ENCODE results near the gene TCF7L1. TPM values are rescaled to one million over a fixed set of nuclear protein-coding genes. Genes with fewer than 3 reads are reported as not detected.
"Not testable (repeated sequence)": the region's sequence is repeated elsewhere in the genome, so short reads cannot be mapped to it uniquely, and the experiment has no call there.

TCF7L1 gene
- total RNA-seq, 1 donor from 2014 or later: 0.18 TPM

DNA sequence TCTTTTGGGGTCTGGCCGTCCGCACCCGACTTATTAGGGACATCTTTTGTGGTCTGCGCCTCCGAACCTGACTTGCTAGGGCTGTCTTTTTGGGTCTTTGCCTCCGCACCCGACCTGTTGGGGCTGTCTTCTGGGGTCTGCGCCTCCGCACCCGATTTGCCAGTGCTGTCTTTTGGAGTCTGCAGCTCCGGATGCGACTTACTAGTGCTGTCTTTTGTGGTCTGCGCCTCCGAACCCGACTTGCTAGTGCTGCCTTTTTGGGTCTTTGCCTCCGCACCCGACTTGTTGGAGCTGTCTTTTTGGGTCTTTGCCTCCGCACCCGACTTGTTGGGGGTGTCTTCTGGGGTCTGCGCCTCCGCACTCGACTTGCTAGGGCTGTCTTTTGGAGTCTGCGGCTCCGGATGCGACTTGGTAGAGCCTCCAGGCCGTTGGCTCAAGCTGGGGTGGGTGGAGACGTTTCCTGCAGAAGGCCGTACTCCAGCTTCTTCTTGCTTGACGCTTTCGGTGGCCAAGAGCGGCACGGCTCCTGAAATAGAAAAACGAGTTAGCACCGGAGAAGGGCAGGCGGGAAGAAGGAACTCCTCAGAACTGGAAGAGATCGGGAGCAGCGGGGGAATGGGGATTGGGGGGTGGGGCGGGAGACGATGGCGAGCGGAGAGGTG, 194.1 kb downstream of the TCF7L1 start:
- intact Hi-C loops (cut with micrococcal nuclease): loop anchor here (2.0 to 5.0 kb wide), 4 partner anchors 80 to 868 kb away; partner anchors contain the start of genes IMMT and MAT2A
- H3K27ac Mint-ChIP-seq: peak overlapping the region; percentile 100
- DNase-seq (ENCODE audit: low spot score): peak; percentile 59
- no peaks in the 10 kb centered on the region for H3K9me3 Mint-ChIP-seq
- H3K4me1 Mint-ChIP-seq (ENCODE audit: low read depth): peaks cover 50% of the 10 kb centered on the region
- no peaks in the 10 kb centered on the region for H3K27me3 Mint-ChIP-seq (ENCODE audit: low read depth)
- peaks cover 56% of the 10 kb centered on the region for H3K36me3 Mint-ChIP-seq (ENCODE audit: low read depth)
- peak overlapping the region; percentile 100 for H3K4me3 Mint-ChIP-seq (ENCODE audit: low read depth)

DNA sequence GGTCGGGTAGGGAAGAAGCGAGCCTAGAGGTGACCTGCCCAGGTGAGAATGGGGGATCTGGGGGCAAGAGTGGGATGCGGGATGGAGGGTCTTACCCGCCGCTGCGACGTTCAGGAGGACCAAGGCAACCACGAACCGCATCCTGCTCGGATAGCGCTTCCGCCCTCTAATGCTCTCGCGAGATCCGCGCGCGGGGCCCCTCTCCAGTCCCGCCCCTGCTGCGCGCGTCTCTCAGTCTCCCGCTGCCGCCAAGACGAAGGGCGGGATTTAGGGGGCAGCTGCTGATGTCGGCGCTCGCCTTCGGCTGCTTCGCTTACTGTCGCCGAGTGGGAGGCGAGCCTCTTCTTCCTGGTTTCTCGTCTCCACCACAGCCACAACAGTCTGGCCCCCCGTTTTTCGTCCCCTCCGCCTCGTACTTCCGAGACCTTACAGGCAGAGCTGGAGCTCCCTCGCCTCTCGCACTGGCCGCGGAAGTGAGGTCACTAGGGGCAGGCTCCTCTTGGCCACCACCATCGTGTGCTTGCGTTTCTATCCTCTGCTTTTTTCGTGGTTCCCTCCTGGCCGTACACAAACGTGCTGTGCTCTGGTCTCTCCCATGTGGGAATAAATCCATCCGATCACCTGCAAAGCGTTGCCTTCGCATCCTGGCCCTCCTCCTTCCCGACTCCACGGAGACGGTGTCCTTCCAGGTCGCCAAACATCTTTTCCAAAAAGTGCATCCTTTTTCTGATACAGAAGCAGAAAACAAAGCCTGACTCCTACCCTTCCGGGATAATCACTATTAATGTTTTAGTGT, 194.8 kb downstream of the TCF7L1 start, which contains the start of gene TGOLN2:
Gene TGOLN2, minus strand, starts transcription at position 168 of the 796 bp plus-strand sequence. Its CDS starts 27 bp downstream, at position 141.
- Mint-ChIP-seq H3K27ac (peak within 1 kb of the TSS; percentile 100), H3K4me1 (ENCODE audit: low read depth) (peaks cover 44% of the 10 kb centered on the region), H3K36me3 (ENCODE audit: low read depth) (peaks cover 48% of the 10 kb centered on the region), H3K27me3 (ENCODE audit: low read depth) (no peaks in the 10 kb centered on the region), H3K9me3 (no peaks in the 10 kb centered on the region), H3K4me3 (ENCODE audit: low read depth) (peak within 1 kb of the TSS; percentile 100)
- peak; percentile 91 for DNase-seq (ENCODE audit: low spot score)
- intact Hi-C loops (cut with micrococcal nuclease): loop anchor here (1.0 to 5.0 kb wide), 5 partner anchors 26 to 867 kb away; partner anchors contain the start of genes ELMOD3, IMMT, MAT2A and RETSAT

DNA sequence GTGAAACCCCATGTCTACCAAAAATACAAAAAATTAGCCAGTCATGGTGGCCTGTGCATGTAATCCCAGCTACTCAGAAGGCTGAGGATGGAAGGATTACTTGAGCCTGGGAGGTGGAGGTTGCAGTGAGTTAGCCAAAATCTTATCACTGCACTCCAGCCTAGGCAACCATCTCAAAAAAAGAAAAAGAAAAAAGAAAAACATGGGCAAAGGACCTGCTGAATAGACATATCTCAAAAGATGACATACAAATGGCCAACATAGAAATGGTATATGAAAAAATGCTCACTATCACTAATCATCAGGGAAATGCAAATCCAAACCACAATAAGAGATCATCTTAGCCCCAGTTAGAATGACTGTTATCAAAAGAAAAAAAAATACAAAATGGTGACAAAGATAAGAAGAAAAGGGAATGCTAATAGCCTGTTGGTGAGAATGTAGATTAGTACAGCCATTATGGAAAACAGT, 196.0 kb downstream of the TCF7L1 start:
- peaks cover 36% of the 10 kb centered on the region for H3K36me3 Mint-ChIP-seq (ENCODE audit: low read depth)
- intact Hi-C loops (cut with micrococcal nuclease): loop anchor here (1.0 to 5.0 kb wide), 3 partner anchors 78 to 392 kb away; no protein-coding TSS in a partner anchor
- H3K4me1 Mint-ChIP-seq (ENCODE audit: low read depth): peaks cover 37% of the 10 kb centered on the region
- peak overlapping the region; percentile 8 for H3K27ac Mint-ChIP-seq
- peak overlapping the region; percentile 15 for H3K4me3 Mint-ChIP-seq (ENCODE audit: low read depth)
- H3K27me3 Mint-ChIP-seq (ENCODE audit: low read depth): no peaks in the 10 kb centered on the region
- H3K9me3 Mint-ChIP-seq: no peaks in the 10 kb centered on the region
- no peak for DNase-seq (ENCODE audit: low spot score)

DNA sequence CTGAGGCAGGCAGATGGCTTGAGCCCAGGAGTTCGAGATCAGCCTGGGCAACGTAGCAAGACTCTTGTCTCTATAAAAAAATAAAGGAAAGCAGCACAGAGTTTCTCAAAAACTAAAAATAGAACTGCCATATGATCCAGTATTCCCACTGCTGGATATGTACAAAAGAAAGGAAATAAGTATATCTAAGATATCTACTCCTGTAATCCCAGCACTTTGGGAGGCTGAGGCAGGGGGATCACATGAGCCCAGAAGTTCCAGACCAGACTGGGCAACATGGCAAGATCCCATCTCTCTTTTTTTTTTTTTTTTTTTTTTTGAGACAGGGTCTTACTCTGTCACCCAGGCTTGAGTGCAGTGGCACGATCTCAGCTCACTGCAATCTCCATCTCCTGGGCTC, 196.5 kb downstream of the TCF7L1 start:
- H3K27ac Mint-ChIP-seq: peak overlapping the region; percentile 8
- intact Hi-C loops (cut with micrococcal nuclease): loop anchor here (1.0 to 5.0 kb wide), 3 partner anchors 78 to 392 kb away; no protein-coding TSS in a partner anchor
- not testable (repeated sequence) for DNase-seq (ENCODE audit: low spot score); H3K27me3 Mint-ChIP-seq (ENCODE audit: low read depth); H3K9me3 Mint-ChIP-seq
- H3K4me3 Mint-ChIP-seq (ENCODE audit: low read depth): peak overlapping the region; percentile 15
- peaks cover 33% of the 10 kb centered on the region for H3K4me1 Mint-ChIP-seq (ENCODE audit: low read depth)
- peaks cover 32% of the 10 kb centered on the region for H3K36me3 Mint-ChIP-seq (ENCODE audit: low read depth)

DNA sequence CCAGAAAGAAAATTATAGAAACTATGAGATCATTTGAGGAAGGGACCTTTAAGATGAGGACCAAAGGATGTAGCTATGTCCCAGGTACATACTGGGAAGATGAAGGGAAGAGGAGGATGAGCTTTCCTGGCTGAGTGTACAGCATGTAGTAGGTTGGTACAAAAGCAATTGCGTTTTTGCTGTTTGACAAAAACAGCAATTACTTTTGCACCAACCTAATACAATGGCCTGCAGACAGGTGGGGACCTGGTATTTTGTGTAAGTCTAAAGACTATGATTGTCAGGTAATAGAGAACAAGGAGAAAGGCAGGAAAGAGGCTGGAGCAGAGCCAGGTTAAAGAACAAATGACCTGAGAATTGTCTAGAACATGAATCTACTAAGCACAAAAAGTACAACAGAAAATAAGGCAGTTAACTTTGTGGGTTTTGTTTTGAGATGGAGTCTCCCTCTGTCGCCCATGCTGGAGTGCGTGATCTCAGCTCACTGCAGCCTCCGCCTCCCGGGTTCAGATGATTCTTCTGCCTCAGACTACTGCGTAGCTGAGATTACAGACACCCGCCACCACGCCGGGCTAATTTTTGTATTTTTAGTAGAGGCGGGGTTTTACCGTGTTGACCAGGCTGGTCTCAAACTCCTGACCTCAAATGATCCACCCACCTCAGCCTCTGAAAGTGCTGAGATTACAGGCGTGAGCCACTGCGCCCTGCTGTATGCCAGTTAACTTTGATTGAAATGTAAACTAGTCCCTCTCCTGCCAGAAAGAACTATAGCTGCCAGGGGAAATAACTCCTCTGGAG, 197.8 kb downstream of the TCF7L1 start:
- no peaks in the 10 kb centered on the region for H3K9me3 Mint-ChIP-seq
- H3K36me3 Mint-ChIP-seq (ENCODE audit: low read depth): peaks cover 18% of the 10 kb centered on the region
- H3K4me1 Mint-ChIP-seq (ENCODE audit: low read depth): peaks cover 23% of the 10 kb centered on the region
- H3K4me3 Mint-ChIP-seq (ENCODE audit: low read depth): no peak overlapping the region
- intact Hi-C loops (cut with micrococcal nuclease): no loop called here
- no peaks in the 10 kb centered on the region for H3K27me3 Mint-ChIP-seq (ENCODE audit: low read depth)
- H3K27ac Mint-ChIP-seq: no peak overlapping the region
- no peak for DNase-seq (ENCODE audit: low spot score)

DNA sequence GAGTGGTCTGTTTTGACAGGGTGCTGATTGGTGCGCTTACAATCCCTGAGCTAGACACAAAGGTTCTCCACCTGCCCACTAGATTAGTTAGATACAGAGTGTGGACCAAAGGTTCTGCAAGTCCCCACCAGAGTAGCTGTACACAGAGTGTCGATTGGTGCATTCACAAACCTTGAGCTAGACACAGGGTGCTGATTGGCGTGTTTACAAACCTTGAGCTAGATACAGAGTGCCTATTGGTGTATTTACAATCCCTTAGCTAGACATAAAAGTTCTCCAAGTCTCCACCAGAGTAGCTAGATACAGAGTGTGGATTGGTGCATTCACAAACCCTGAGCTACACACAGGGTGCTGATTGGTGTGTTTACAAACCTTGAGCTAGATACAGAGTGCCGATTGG, 200.7 kb downstream of the TCF7L1 start:
- H3K9me3 Mint-ChIP-seq; H3K27me3 Mint-ChIP-seq (ENCODE audit: low read depth); H3K36me3 Mint-ChIP-seq (ENCODE audit: low read depth); H3K27ac Mint-ChIP-seq; H3K4me3 Mint-ChIP-seq (ENCODE audit: low read depth); DNase-seq (ENCODE audit: low spot score); intact Hi-C loops (cut with micrococcal nuclease): not testable (repeated sequence)
- peaks cover 19% of the 10 kb centered on the region for H3K4me1 Mint-ChIP-seq (ENCODE audit: low read depth)

DNA sequence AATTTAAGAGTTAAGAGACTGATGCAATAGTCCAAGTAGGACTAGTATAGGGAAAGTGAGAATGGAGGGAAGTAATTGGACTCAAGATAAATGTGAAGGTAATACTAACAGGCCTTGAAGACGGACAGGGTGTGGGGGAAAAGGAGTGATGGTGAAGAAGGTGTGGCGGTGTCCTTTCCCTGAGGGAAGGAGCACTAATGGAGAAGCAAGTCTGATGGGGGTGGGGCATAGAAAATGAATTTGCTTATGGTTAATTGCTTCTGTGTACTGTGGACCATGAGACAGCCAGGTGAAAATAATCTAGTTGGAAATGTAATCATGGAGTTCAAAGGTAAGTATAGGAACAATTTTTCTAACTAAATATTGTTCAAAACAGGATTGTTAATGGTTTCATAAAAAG, 201.7 kb downstream of the TCF7L1 start:
- intact Hi-C loops (cut with micrococcal nuclease): no loop called here
- H3K9me3 Mint-ChIP-seq: no peaks in the 10 kb centered on the region
- H3K27me3 Mint-ChIP-seq (ENCODE audit: low read depth): peaks cover 2% of the 10 kb centered on the region
- no peak overlapping the region for H3K4me3 Mint-ChIP-seq (ENCODE audit: low read depth)
- no peak for DNase-seq (ENCODE audit: low spot score)
- no peaks in the 10 kb centered on the region for H3K36me3 Mint-ChIP-seq (ENCODE audit: low read depth)
- no peak overlapping the region for H3K27ac Mint-ChIP-seq
- H3K4me1 Mint-ChIP-seq (ENCODE audit: low read depth): peaks cover 13% of the 10 kb centered on the region

DNA sequence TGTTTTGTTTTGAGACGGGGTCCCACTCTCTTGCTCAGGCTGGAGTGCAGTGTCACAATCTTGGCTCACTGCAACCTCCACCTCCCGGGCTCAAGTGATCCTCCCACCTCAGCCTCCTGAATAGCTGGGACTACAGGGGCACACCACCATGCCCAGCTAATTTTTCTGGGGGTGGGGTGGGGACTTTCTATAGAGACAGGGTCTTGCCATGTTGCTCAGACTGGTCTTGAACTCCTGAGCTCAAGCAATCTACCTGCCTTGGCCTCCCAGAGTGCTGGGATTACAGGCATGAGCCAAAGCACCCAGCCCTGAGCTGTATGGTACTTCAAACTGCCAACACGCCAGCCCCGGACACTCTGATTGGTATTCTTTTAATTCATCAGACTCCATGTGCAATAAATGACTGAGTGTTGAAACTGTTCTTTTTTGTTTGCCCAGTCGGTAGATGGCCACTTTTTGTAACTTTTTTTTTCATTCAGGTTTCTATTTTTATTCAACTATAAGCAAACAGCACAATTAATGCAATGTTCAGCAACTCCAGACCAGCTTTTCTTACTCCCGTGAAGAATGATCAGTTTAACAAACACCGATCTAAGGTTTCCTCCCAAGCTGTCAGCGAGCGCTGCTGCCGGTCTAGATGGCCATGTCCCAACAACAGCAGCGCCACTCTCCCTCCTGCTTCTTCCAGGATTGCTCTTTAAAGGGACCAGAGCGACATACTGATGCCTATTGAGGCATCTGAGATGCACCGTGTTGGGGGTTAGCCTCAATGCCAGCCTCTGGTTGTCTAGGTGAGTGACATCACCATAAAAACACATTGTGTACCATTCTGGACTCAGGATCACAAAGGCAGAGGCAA, 207.1 kb downstream of the TCF7L1 start:
- H3K9me3 Mint-ChIP-seq: no peaks in the 10 kb centered on the region
- H3K27ac Mint-ChIP-seq: no peak overlapping the region
- H3K27me3 Mint-ChIP-seq (ENCODE audit: low read depth): peaks cover 4% of the 10 kb centered on the region
- no peaks in the 10 kb centered on the region for H3K4me1 Mint-ChIP-seq (ENCODE audit: low read depth)
- no peak for DNase-seq (ENCODE audit: low spot score)
- intact Hi-C loops (cut with micrococcal nuclease): no loop called here
- peaks cover 14% of the 10 kb centered on the region for H3K36me3 Mint-ChIP-seq (ENCODE audit: low read depth)
- H3K4me3 Mint-ChIP-seq (ENCODE audit: low read depth): no peak overlapping the region

DNA sequence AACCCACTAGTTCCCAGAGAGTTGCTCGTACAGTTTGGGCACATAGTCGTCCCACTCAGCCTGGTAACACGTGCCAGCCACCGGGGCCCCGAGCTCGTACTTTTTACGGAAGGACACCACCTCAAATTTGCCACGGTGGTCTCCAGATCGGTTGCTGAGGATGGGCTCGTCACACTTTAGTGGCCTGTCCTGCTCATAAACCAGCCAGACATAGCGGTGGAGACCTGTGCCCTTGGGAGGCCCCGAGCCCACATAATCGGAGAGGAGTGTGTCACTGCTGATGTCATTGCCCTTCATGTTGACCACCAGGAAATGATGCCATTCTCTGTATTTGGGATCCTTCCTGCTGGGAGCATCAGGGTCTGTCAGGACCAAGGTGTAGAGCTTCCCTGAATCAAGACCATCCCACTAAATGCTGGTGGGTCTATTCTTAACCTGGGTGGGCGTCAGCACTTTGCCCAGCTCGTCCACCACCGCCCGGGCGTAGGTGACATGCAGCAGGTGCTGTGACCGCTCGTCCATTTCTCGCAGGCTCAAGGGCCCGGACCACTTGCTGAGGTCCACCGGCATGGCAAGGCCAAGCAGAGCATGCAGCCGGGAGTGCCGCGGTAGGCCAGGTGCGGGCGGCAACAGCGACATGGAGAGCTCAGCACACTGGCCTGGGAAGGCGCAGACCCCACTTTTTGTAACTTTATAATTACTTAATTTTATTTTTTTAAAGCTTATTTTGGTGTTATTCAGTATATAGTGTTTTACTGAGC, 208.3 kb downstream of the TCF7L1 start:
- Mint-ChIP-seq H3K9me3 (no peaks in the 10 kb centered on the region), H3K4me3 (ENCODE audit: low read depth) (no peak overlapping the region), H3K4me1 (ENCODE audit: low read depth) (no peaks in the 10 kb centered on the region), H3K27me3 (ENCODE audit: low read depth) (peaks cover 4% of the 10 kb centered on the region), H3K36me3 (ENCODE audit: low read depth) (peaks cover 19% of the 10 kb centered on the region), H3K27ac (no peak overlapping the region)
- no peak for DNase-seq (ENCODE audit: low spot score)
- intact Hi-C loops (cut with micrococcal nuclease): no loop called here

DNA sequence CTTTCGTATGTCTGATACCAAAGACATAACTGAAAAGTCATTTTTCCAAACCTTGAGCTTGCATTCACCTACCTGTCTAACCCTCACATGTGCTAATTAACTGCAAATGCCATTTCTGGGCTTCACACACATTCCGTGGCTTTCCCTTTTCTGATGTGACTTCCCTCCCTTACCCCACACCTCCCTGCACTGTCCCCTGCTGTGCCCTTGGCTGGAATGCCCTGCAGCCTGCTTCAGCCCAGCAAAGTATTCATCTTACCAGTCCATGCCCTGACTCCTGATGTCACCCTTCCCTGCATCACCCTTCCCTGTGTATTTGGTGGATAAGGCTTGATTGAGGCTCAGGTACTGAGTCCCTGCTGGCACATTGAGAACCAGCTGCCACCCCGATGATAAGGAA, 209.0 kb downstream of the TCF7L1 start:
- Mint-ChIP-seq H3K4me3 (ENCODE audit: low read depth) (no peak overlapping the region), H3K4me1 (ENCODE audit: low read depth) (no peaks in the 10 kb centered on the region), H3K9me3 (no peaks in the 10 kb centered on the region), H3K27me3 (ENCODE audit: low read depth) (peaks cover 4% of the 10 kb centered on the region), H3K27ac (peak overlapping the region; percentile 48), H3K36me3 (ENCODE audit: low read depth) (peaks cover 19% of the 10 kb centered on the region)
- DNase-seq (ENCODE audit: low spot score): no peak
- intact Hi-C loops (cut with micrococcal nuclease): no loop called here

DNA sequence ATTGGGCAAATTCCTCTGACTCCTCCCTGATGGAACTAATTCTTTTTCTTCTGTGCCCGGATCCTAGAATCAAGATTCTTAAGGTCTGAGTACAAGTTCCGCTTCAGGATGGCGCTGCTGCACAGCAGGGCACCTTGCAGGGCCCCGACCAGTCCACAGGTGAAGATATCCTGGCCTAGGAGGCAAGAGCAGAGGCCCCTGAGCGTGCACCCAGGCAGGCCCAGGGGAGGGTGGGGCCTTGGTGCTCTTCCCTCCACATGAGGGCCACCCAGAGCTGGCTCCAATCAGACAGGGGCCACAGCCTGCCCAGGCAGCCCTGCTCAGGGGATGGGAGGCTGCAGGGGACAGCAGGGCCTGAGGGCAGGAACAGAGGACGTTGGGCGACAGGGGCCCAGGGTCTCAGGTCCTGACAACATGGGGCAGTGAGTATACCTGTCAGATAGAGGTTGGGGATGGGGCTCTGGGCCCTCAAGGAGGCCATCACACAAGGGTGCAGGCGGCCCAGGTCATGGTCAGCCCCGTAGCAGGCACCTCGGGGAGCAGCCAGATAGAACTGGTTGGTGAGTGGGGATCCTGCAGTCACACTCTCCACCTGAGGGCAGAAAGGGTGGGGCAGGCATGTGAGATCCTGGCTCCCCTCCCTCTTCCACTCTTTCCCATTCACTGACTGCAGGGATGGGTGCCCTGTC, 210.2 kb downstream of the TCF7L1 start:
- DNase-seq (ENCODE audit: low spot score); H3K9me3 Mint-ChIP-seq; H3K27ac Mint-ChIP-seq; H3K4me3 Mint-ChIP-seq (ENCODE audit: low read depth); intact Hi-C loops (cut with micrococcal nuclease); H3K4me1 Mint-ChIP-seq (ENCODE audit: low read depth); H3K27me3 Mint-ChIP-seq (ENCODE audit: low read depth): not testable (repeated sequence)
- H3K36me3 Mint-ChIP-seq (ENCODE audit: low read depth): peaks cover 26% of the 10 kb centered on the region

Data from activated T-helper 2 cell treated with anti-CD3 and anti-CD28 coated beads, Interferon-gamma antibody, Interleukin-2, Interleukin-4, amounts not matched to agents 10 μg/mL and 5 μg/mL and 100 μg/mL, durations not matched to agents 14 hours and 24 hours and 36 hours (primary cell).